IPS-18a (cell line): ENCODE results near the gene FEN1.

Experiments used
- H3K27ac ChIP-seq: one replicate; pipeline ENCODE4 v1.5.1; 2013; ENCODE audit warnings: low read length
- H3K27me3 ChIP-seq: one replicate; pipeline ENCODE4 v1.6.1; 2013; ENCODE audit warnings: mild to moderate bottlenecking, low read length; ENCODE audit not compliant: control insufficient read depth, insufficient read depth
- H3K36me3 ChIP-seq: one replicate; pipeline ENCODE4 v1.6.1; 2013; ENCODE audit warnings: low read depth, low read length; ENCODE audit not compliant: control insufficient read depth
- H3K4me1 ChIP-seq: one replicate; pipeline ENCODE4 v1.6.1; 2013; ENCODE audit warnings: low read depth, low read length; ENCODE audit not compliant: control insufficient read depth
- H3K4me3 ChIP-seq: one replicate; pipeline ENCODE4 v1.5.1; 2013; ENCODE audit warnings: low read length
- H3K9ac ChIP-seq: one replicate; pipeline ENCODE4 v1.6.1; 2013; ENCODE audit warnings: mild to moderate bottlenecking, low read length, moderate library complexity
- H3K9me3 ChIP-seq: one replicate; pipeline ENCODE4 v1.6.1; 2013; ENCODE audit warnings: low read depth, low read length; ENCODE audit not compliant: control insufficient read depth

The FEN1 gene

DNA sequence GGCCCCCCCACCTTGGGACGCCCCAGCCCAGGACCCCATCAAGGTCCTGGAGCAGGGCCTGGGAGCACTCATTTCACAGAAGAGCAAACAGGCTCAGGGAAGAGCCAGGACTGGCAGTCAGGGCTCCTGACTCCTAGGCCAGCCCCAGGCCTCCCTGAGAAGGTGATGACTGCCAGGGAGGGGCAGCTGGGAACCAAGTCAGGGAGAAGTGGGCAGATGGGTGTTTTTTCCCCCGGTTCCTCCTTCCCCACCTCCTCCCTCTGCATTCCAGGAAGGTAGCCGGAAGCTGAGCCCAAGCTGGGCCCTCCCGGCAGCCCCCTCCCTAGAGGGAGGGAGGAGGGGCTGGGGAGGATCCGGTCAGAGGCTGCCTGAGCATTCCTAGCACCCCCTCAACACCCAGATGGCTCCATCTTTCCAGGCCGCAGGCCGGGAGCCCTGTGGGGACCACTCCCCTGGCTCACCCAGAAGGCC, 20.7 kb upstream of the FEN1 start:
- Histone ChIP-seq H3K36me3 (no peaks in the 10 kb centered on the region), H3K4me1 (peaks cover 10% of the 10 kb centered on the region), H3K27me3 (no peaks in the 10 kb centered on the region), H3K27ac (no peak overlapping the region), H3K9ac (no peak overlapping the region), H3K4me3 (no peak overlapping the region), H3K9me3 (no peaks in the 10 kb centered on the region)

DNA sequence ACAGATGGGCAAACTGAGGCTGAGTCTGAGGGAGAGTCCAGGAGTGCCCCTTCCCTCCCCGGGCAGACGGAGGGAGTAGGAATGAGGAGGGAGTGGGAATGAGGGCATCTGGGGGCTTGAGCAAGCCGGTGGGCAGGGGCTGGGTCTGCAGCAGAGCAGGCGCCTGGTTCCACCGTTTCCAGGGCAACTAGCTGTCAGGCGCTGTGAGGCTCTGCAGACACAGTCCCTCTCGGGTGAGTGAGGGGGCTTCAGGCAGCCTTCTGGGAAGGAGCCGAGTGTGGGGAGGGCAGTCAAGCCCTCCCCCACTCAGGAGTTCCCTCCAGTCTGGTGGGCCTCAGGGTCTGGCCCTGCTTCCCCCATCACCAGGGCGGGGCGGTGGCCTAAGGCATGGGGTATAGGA, 19.4 kb upstream of the FEN1 start:
- Histone ChIP-seq H3K27ac (no peak overlapping the region), H3K9me3 (no peaks in the 10 kb centered on the region), H3K9ac (no peak overlapping the region), H3K4me1 (peaks cover 10% of the 10 kb centered on the region), H3K36me3 (no peaks in the 10 kb centered on the region), H3K4me3 (no peak overlapping the region), H3K27me3 (no peaks in the 10 kb centered on the region)

DNA sequence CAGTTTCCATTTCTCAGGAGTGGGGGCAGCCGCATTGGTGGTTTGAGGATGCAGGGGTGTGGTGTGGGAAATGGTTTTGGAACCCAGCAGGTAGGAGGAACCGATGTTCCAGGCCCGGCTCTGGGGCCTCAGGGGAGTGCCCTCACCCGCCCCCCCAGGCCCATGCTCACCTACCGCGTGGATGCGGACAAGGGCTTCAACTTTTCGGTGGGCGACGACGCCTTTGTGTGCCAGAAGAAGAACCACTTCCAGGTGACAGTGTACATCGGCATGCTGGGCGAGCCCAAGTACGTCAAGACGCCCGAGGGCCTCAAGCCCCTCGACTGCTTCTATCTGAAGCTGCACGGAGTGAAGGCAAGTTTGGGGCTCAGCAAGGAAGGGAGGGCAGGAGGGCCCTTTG, 18.9 kb upstream of the FEN1 start:
- peaks cover 10% of the 10 kb centered on the region for H3K4me1 ChIP-seq
- no peaks in the 10 kb centered on the region for H3K9me3 ChIP-seq
- no peaks in the 10 kb centered on the region for H3K27me3 ChIP-seq
- H3K9ac ChIP-seq, result no peak overlapping the region
- H3K27ac ChIP-seq, result no peak overlapping the region
- H3K4me3 ChIP-seq, result no peak overlapping the region
- no peaks in the 10 kb centered on the region for H3K36me3 ChIP-seq

DNA sequence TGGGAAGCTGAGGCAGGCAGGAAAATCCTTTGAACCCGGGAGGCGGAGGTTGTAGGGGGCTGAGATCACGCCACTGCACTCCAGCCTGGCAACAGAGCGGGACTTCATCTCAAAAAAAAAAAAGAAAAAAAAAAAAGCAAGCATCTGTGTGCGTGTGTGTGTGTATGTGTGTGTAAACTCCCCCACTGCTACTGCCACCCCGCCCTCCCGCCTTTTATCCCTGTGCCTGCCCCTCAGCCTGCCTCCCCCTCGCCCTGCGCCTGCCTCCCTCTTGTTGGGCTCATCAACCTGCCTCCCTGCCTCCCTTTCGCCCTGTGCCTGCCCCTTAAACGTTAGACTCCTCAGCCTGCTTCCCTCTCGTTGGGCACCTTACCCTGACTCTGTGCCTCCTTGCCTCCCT, 18.3 kb upstream of the FEN1 start:
- Histone ChIP-seq H3K36me3 (no peaks in the 10 kb centered on the region), H3K4me1 (peaks cover 10% of the 10 kb centered on the region), H3K9ac (no peak overlapping the region), H3K27ac (no peak overlapping the region), H3K27me3 (no peaks in the 10 kb centered on the region), H3K9me3 (no peaks in the 10 kb centered on the region), H3K4me3 (no peak overlapping the region)

DNA sequence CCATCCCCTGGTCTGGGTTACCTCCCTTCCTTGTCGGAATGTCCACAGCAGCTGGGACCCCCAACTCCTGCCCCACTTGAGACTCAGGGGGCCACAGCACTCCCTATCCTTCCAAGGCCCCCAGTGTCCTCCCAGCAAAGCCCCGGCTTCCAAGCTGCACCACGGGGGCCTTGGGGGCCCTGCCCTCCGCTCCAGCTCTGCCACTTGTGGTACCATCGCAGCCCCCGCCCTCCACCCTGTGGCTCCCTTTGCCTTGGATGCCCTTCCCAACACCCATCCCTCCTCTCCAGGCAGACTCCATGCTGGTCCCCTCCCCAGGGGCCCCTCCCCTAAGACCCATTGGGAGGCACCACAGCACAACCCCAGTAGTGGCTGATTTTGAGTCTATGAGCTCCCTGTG, 17.6 kb upstream of the FEN1 start:
- H3K36me3 ChIP-seq, result no peaks in the 10 kb centered on the region
- peaks cover 10% of the 10 kb centered on the region for H3K4me1 ChIP-seq

DNA sequence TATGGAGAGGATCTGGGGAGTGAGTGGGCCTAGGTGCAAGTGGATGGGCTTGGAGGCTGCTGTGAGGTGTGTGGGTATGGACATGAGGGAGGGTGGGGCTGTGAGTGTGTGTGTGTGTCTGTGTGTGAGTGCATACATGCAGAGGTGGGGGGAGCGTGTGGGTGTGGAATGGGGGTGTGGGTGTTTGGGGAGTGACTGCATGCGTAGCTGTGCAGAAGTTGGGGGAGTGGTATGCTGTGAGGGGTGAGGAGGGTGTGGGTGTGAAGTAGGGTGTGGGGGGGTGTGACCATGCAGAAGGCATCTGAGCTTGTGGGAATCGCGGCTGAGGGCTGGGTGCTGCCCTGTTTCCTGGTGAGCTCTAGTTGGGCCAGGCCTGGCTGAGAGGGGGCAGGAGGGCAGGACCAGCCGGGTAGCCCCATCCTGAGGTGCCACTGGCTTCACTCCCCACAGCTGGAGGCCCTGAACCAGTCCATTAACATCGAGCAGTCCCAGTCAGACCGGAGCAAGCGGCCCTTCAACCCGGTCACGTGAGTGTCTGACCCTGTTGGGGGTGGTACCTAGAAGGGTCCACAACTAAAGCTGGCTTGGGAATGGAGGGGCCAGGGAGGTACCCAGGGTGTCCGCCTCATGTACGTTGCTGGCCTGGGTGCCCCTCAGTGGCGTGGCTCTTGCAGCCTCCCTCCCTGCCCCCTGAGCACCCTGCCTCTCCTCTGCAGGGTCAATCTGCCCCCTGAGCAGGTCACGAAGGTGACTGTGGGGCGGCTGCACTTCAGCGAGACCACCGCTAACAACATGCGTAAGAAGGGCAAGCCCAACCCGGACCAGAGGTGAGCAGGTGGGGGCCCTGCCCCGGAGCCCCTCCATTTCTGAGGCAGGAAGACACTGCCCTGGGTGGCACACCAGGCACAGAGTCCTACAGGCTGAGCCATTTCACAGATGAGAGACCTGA, 16.8 kb upstream of the FEN1 start:
- Histone ChIP-seq H3K27me3 (no peaks in the 10 kb centered on the region), H3K4me1 (peaks cover 10% of the 10 kb centered on the region), H3K36me3 (no peaks in the 10 kb centered on the region), H3K9ac (no peak overlapping the region), H3K9me3 (no peaks in the 10 kb centered on the region), H3K27ac (no peak overlapping the region), H3K4me3 (no peak overlapping the region)

More for the DNA sequence above, 17.6 kb upstream of the FEN1 start:
- no peaks in the 10 kb centered on the region for H3K9me3 ChIP-seq
- no peak overlapping the region for H3K4me3 ChIP-seq
- H3K9ac ChIP-seq, result no peak overlapping the region
- no peak overlapping the region for H3K27ac ChIP-seq
- H3K27me3 ChIP-seq, result no peaks in the 10 kb centered on the region

DNA sequence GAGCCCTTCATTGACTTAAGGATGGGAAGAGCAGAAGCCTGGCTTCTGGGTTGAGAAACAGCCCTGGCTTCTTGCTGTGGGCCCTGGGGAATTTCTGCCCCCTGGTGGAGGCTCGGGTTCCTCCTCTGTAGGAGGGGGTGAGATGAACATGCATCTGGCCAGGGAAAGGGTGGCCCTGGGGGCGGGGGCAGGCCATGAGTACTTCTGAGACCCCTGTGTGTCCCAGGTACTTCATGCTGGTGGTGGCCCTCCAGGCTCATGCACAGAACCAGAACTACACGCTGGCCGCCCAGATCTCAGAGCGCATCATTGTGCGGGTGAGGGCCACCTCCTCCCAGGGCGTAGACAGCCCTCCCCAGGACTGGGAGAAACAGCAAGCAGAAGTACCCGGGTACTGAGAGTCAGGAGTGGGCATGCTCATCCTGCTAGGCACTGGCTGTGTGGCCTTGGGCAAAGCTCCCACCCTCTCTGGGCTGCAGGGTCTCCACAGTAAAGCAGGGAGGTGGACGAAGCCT, 16.1 kb upstream of the FEN1 start:
- Histone ChIP-seq H3K9me3 (no peaks in the 10 kb centered on the region), H3K4me1 (peaks cover 10% of the 10 kb centered on the region)

DNA sequence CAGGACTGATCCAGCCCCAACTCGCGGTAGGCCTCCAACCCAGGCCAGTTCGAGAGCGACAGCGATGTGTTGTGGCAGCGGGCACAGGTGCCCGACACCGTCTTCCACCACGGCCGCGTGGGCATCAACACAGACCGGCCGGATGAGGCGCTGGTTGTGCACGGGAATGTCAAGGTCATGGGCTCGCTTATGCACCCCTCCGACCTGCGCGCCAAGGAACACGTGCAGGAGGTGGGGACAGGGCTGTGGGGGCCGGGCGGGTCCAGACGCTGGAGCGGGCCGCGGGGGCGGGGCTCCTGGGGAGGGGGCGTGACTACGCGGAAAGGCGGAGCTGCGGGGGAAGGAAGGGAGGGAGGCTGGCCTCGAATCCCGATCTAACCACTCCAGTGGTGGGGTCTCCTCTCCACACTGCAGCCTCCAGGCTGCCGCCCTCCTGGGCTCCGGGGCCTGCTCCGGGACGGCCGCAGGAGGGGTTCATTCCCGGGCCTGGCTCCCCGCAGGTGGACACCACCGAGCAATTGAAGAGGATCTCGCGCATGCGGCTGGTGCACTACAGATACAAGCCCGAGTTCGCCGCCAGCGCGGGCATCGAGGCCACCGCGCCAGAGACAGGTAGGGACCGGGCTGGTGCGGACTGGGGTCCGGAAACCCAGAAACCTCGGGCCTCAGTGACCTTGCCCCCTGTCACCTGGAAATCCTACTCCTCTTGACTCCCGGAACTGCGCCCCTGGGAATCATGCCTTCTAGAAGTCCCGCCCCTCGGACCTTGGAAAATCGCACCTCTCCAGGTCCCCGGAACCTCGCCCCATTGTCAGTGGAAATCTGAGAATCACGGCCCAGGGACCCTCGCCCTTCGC, 15.2 kb upstream of the FEN1 start:
- Histone ChIP-seq H3K27ac (no peak overlapping the region), H3K4me3 (no peak overlapping the region), H3K9me3 (no peaks in the 10 kb centered on the region), H3K27me3 (no peaks in the 10 kb centered on the region), H3K4me1 (peaks cover 2% of the 10 kb centered on the region), H3K36me3 (no peaks in the 10 kb centered on the region), H3K9ac (no peak overlapping the region)

More for the DNA sequence above, 16.1 kb upstream of the FEN1 start:
- no peak overlapping the region for H3K9ac ChIP-seq
- H3K4me3 ChIP-seq, result no peak overlapping the region
- H3K27me3 ChIP-seq, result no peaks in the 10 kb centered on the region
- no peak overlapping the region for H3K27ac ChIP-seq
- no peaks in the 10 kb centered on the region for H3K36me3 ChIP-seq

DNA sequence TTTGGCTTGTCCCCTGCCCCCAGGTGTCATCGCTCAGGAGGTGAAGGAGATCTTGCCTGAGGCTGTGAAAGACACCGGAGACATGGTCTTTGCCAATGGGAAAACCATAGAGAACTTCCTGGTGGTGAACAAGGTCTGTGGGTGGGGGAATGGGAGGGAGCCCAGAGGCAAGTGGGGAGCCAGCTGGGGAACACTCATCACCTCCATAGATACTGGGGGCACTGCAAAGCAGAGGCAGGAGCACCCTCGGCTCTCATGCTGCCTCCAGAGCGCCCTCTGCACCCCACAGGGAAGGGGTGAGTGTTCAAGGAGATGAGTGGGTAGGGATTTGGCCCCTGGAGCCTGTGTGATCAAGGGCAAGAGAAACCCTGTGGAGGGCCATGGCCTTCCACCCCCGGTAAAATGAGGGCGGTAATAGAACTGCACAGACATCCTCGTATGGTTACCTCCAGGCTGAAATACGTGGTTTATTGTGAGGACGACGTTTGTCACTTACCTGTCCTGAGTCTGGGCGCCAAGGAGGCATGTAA, 14.3 kb upstream of the FEN1 start:
- Histone ChIP-seq H3K4me3 (no peak overlapping the region), H3K27ac (no peak overlapping the region), H3K36me3 (no peaks in the 10 kb centered on the region), H3K9me3 (no peaks in the 10 kb centered on the region), H3K9ac (no peak overlapping the region), H3K27me3 (no peaks in the 10 kb centered on the region), H3K4me1 (no peaks in the 10 kb centered on the region)

DNA sequence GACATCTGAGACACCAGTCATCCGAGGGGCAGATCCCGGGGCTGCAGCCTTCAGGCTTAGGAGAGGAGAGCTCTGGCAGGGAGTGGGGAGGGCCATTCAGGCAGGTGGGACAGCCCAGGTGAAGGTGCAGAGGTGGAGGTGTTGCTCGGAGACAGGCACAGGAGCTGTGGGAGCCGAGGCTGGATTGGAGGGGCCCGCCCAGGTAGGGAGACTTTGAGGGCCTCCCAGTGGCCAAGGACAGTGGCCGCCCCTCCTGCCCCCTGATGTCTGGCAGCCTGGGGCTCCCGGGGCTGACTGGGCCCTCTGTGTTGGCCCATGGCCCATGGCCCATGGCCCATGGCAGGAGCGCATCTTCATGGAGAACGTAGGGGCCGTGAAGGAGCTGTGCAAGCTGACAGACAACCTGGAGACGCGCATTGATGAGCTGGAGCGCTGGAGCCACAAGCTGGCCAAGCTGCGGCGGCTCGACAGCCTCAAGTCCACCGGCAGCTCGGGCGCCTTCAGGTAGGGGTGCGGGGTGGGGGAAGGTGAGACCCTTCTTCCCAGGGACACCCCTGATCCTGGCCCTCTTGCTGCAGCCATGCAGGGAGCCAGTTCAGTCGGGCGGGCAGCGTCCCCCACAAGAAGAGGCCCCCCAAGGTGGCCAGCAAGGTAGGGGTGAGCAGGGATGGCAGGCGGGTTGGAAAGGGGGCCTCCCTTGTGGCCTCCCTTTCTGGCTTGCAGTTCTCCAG, 13.6 kb upstream of the FEN1 start:
- H3K9me3 ChIP-seq, result no peaks in the 10 kb centered on the region
- no peak overlapping the region for H3K9ac ChIP-seq
- H3K4me3 ChIP-seq, result no peak overlapping the region
- no peaks in the 10 kb centered on the region for H3K4me1 ChIP-seq
- no peaks in the 10 kb centered on the region for H3K36me3 ChIP-seq
- no peaks in the 10 kb centered on the region for H3K27me3 ChIP-seq
- H3K27ac ChIP-seq, result no peak overlapping the region
